PC-9 (cell line): Measurements from ENCODE around the gene CNTNAP5.

ENCODE experiments used
- EZH2 ChIP-seq: fragments of 200-600 bp; sonication (generic); IDR thresholded peaks from 2 replicates; pipeline ENCODE4 v1.8.0; 2017; ENCODE audit warnings: antibody characterized with exemption, low read depth
- TF ChIP-seq, protein P1 (sequence below): fragments of 200-600 bp; sonication (generic); conservative IDR thresholded peaks from 2 replicates; pipeline ENCODE4 v1.6.1; 2017; ENCODE audit warnings: mixed run types, antibody characterized with exemption, mild to moderate bottlenecking, moderate library complexity

- TF ChIP-seq, protein P1, sequence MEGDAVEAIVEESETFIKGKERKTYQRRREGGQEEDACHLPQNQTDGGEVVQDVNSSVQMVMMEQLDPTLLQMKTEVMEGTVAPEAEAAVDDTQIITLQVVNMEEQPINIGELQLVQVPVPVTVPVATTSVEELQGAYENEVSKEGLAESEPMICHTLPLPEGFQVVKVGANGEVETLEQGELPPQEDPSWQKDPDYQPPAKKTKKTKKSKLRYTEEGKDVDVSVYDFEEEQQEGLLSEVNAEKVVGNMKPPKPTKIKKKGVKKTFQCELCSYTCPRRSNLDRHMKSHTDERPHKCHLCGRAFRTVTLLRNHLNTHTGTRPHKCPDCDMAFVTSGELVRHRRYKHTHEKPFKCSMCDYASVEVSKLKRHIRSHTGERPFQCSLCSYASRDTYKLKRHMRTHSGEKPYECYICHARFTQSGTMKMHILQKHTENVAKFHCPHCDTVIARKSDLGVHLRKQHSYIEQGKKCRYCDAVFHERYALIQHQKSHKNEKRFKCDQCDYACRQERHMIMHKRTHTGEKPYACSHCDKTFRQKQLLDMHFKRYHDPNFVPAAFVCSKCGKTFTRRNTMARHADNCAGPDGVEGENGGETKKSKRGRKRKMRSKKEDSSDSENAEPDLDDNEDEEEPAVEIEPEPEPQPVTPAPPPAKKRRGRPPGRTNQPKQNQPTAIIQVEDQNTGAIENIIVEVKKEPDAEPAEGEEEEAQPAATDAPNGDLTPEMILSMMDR: no peak
- no peak for TF ChIP-seq EZH2
These were observed 155.5 kb downstream of the CNTNAP5 start for GRCh38 chr2:124180635-124181034.
